GM12878 (cell line): Measurements from ENCODE around the gene ALCAM.

Source experiments
- CTCF ChIP-seq, 3 experiments: IDR thresholded peaks in 2 of 3; conservative IDR thresholded peaks in 1 of 3; 2 replicates each; pipeline ENCODE4 v1.5.1; 2011; ENCODE audit warnings: low read depth in 3 of 3, low read length in 3 of 3, mild to moderate bottlenecking in 3 of 3, control low read depth in 2 of 3, moderate library complexity in 2 of 3, inconsistent platforms in 1 of 3, mixed read lengths in 1 of 3; ENCODE audit not compliant: control insufficient read depth in 2 of 3, insufficient read depth in 1 of 3; ENCODE audit errors: extremely low read depth in 1 of 3
- ELK1 ChIP-seq: IDR thresholded peaks from 2 replicates; pipeline ENCODE4 v1.6.1; 2012; ENCODE audit warnings: low read depth, low read length, improper control_type of control experiment
- ETV6 ChIP-seq, 2 experiments: fragments of 450-650 bp in 1 of 2; IDR thresholded peaks in 1 of 2; conservative IDR thresholded peaks in 1 of 2; 2 replicates each; pipeline ENCODE4 v1.6.1; 2014; ENCODE audit warnings: antibody characterized with exemption in 1 of 2, borderline replicate concordance in 1 of 2, low read depth in 1 of 2, mild to moderate bottlenecking in 1 of 2, moderate library complexity in 1 of 2
- EZH2 ChIP-seq: IDR thresholded peaks from 2 replicates; pipeline ENCODE4 v1.6.1; 2012; ENCODE audit warnings: low read depth, mild to moderate bottlenecking, control low read depth, inconsistent platforms, low read length, borderline replicate concordance; ENCODE audit not compliant: control insufficient read depth
- GABPA ChIP-seq: IDR thresholded peaks from 2 replicates; pipeline ENCODE4 v1.6.1; 2014; ENCODE audit warnings: antibody characterized with exemption, low read depth, mild to moderate bottlenecking, inconsistent platforms
- MYC ChIP-seq: IDR thresholded peaks from 2 replicates; pipeline ENCODE4 v1.6.1; 2011; ENCODE audit warnings: mild to moderate bottlenecking, low read length, moderate library complexity, inconsistent platforms; ENCODE audit not compliant: insufficient read depth, insufficient replicate concordance, insufficient read length, severe bottlenecking
- NR2C2 ChIP-seq: IDR thresholded peaks from 2 replicates; pipeline ENCODE4 v1.6.1; 2011; ENCODE audit warnings: borderline replicate concordance, low read depth; ENCODE audit not compliant: control insufficient read depth, insufficient read length
- POLR2A ChIP-seq: IDR thresholded peaks from 2 replicates; pipeline ENCODE4 v1.6.1; 2011; ENCODE audit warnings: low read depth, mild to moderate bottlenecking, low read length
- SMC3 ChIP-seq: IDR thresholded peaks from 2 replicates; pipeline ENCODE4 v1.6.1; 2011; ENCODE audit warnings: low read length, improper control_type of control experiment, borderline replicate concordance
- SP1 ChIP-seq: IDR thresholded peaks from one replicate; pipeline ENCODE4 v1.6.1; 2011; ENCODE audit warnings: low read depth, low read length
- TAF1 ChIP-seq: IDR thresholded peaks from 2 replicates; pipeline ENCODE4 v1.6.1; 2011; ENCODE audit warnings: mild to moderate bottlenecking, low read depth, low read length, borderline replicate concordance
- USF2 ChIP-seq: IDR thresholded peaks from 2 replicates; pipeline ENCODE4 v1.6.1; 2011; ENCODE audit warnings: low read depth, low read length, improper control_type of control experiment, borderline replicate concordance

- TF ChIP-seq MYC = no peak
- no peak for TF ChIP-seq GABPA
- TF ChIP-seq CTCF (IDR thresholded peaks at IDR 0.05 in 2 of 3, conservative IDR thresholded peaks at IDR 0.05 in 1 of 3; ENCODE audit: control insufficient read depth in 2 of 3, extremely low read depth in 1 of 3, insufficient read depth in 1 of 3, low read depth in 3 of 3, low read length in 3 of 3) = no peak
- TF ChIP-seq ETV6 (conservative IDR thresholded peaks at IDR 0.05 in 1 of 2, IDR thresholded peaks at IDR 0.05 in 1 of 2; ENCODE audit: borderline replicate concordance in 1 of 2, low read depth in 1 of 2) = no peak
- TF ChIP-seq ELK1 = no peak
- TF ChIP-seq POLR2A = no peak
- no peak for TF ChIP-seq USF2
- TF ChIP-seq EZH2 = no peak
- TF ChIP-seq TAF1 = no peak
- TF ChIP-seq SP1 = no peak
- TF ChIP-seq NR2C2 = no peak
- TF ChIP-seq SMC3 = no peak
These were observed 173.2 kb downstream of the ALCAM start for GRCh38 chr3:105539897-105540296.
